HG02943 (cell line): ENCODE results near the gene IFT122.

ENCODE experiments used
- ATAC-seq: cut with Tn5 transposase; IDR thresholded peaks from one replicate; pipeline ENCODE4 v1.9.1; 2021; ENCODE audit warnings: mild to moderate bottlenecking, low read depth, moderate library complexity; ENCODE audit not compliant: unreplicated experiment

IFT122 gene

DNA sequence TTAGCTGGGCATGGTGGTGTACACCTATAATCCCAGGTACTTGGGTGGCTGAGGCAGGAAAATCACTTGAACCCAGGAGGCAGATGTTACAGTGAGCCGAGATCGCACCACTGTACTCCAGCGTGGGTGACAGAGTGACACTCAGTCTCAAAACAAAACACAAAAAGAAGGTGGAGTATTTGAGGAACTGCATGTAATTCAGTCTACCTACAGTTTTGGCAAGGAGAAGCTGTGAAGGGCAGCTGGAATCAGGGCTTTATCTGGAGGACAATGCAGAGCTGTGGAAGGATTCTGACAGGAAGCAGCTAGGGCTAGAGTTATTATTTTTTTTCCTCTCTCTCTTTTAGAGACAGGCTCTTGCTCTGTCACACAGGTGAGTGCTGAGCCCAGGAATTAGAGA, 109.8 kb downstream of the IFT122 start:
- ATAC-seq = no peak

- no peak for ATAC-seq
These were observed 112.4 kb downstream of the IFT122 start for GRCh38 chr3:129552287-129553050.

- no peak for ATAC-seq
These were observed 113.1 kb downstream of the IFT122 start for GRCh38 chr3:129553171-129553570.

- ATAC-seq = no peak
These were observed 113.7 kb downstream of the IFT122 start for GRCh38 chr3:129553719-129554118.

DNA sequence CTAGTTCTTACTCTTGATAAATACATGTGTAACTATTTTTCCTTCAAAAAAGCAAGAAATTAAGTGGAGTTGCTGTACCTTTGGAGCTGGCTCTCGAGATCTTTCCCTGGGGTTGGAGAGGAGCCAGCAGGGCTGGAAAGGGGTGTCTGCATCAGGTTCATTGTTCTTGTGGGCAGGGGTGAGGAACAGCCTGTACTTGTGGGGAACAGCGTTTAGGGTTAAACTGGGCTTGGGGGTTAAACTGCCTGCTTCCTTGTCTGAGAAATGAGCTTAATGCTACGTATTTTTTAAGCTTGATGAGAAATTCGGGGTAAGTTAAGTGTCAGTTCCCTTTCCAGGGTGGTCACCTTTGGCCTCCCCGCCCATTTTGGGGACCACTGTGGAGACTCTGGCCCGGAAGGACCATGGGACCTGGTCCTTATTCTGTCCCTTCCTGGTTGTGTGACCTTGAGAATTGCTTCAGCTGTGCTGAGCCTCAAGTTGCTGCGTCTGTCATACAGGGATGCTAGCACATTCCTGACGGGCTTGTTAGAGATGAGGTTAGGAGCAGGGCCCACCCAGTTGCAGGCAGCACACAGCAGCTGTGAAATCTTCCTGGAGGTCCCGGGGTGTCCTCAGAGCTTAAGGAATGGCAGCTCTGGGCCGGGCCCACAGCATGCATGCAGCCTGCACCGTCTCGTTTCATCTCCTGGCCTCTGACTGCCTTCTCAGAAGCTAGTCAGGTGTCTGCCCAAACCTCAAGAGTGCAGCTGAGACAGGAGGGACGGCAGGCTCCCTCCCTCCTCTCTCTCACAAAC, 114.5 kb downstream of the IFT122 start:
- no peak for ATAC-seq

DNA sequence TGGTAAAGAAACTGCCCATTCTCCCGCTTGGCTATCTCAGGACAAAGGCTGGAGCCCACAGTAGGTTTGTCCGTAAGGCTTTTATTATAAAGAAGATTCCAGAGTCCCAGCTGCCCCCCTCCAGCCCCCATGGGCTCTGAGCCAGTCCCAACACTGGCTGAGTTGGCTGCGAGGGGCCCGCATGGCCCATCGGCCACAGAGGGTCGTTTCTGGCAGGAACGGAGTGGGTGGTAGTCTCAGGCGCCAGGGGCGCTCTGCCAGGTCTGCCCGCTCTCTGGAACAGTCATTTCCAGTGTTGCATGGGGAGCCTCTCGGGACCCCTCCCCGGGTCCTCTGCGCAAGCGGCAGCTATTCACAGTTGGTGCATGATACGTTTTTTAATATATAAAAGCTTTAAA, 115.1 kb downstream of the IFT122 start:
- ATAC-seq = no peak

- no peak for ATAC-seq
These were observed 115.8 kb downstream of the IFT122 start for GRCh38 chr3:129555616-129556357.

- no peak for ATAC-seq
These were observed 116.3 kb downstream of the IFT122 start for GRCh38 chr3:129556358-129556695.

DNA sequence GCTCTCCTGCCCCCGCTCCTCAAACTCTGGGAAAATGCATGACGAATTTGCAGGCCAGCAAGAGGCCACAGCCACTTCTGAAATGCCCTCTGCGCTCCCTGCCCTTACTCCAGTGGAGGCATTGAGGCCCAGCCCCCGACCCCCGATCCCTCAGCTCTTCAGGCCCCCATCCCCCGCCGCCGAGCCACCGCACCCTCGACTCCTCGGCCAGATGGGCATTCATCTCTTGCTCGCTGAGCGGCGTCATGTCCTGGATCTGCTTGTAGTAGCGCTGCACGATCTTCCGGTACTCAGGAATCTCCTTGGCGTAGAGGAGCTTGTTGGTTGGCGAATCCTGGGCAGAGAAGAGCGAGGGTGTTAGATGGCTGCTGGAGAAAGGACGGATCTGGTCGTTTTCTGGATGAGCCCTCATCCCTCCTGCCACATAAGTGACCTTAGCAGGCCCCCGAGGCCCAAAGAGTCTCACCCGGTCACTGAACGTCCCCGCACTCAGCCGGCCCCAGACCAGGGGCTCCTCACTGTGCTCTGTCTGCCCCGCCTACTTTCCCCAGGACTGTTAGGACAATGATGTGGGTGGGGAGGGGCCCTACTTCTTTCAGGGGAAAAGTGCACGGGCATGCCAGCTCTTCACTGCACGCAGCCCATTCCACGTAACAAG, 117.0 kb downstream of the IFT122 start:
- ATAC-seq = no peak

DNA sequence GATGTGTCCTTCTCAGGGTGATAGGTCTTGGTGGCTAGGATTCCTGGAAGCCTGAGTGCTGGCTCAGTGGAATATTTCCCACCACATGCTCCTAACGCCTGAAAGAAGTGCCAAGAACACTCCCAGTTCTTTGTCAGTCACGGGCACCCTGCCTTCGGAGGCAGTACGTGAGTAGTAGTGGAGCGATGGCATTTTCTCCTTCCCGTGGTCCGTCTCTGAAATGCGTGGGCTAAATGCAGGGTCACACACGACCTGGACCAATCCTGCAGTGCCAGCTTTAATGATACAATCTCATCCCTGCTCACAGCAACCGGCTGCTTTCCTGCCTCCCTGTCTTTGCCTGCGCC, 117.5 kb downstream of the IFT122 start:
- ATAC-seq = no peak

DNA sequence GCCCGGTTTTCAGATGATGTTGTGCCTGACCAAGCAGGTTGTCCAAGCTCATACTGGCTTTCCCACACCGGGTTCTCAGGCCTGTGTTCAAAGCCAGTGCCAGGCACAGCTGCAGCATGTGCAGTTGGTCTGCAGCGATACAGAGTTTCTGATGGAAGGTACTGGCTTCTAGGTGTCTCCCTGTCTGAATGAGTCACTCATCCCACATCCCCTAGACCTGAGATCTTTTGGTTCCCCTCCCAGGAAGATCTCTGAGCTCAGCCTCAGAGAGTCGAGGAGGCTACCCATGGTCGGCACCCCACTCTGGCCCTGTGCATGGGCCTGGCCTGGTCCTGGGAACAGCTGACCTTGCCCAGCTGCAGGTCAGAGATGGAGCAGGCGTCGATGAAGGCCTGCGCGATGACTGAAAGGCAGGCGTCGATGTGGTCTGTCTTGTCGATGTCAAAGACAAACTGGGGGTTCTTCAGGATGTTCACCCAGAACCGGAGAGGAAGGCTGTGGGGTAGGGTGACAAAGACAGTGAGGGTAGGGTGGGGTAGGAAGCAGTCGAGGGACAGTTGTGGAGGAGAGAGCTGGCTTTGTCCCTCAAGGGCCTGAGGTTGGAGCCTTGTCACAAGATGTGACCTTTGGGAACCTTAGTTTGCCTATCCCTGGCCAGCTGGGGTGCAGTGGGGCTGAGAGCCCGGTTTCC, 118.2 kb downstream of the IFT122 start:
- ATAC-seq = no peak

GRCh38 chr3:129558772-129559564, 118.9 kb downstream of the IFT122 start:
- no peak for ATAC-seq

GRCh38 chr3:129559565-129560079, 119.6 kb downstream of the IFT122 start:
- no peak for ATAC-seq

GRCh38 chr3:129560269-129560787, 120.3 kb downstream of the IFT122 start:
- ATAC-seq = no peak

DNA sequence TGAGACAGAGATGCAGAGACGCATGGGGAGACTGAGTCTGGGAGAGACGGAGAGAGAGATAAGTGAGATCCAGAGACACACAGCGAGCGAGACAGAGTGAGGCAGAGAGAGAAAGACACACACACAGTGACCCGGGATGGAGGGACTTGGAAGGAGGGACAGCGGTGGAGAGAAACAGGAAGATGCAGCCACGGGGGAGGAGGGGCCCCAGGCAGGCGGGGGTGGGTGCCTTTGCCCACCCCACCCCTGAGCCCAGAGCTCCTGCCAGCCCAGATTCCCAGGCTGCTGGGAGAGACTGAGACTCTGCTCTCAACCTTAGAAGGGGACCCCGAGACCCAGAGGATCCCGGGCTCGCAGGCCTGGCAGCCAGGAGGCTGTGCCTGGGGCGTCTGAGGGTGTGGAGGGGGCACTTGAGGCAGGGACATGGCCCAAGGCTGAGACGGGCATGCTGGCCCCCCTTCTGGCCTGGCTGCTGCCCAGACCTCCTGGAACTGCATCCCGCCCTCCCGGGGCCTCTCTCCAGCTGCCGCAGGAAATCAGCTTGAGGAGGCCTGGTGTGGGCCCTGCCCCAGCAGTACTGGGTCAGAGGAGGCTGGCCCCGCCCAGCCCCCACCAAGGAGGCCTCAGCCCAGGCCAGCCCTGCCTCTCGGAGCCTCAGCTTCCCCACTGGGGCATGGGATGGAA, 121.0 kb downstream of the IFT122 start:
- ATAC-seq = no peak

- ATAC-seq = no peak
These were observed 121.7 kb downstream of the IFT122 start for GRCh38 chr3:129561619-129562248.

DNA sequence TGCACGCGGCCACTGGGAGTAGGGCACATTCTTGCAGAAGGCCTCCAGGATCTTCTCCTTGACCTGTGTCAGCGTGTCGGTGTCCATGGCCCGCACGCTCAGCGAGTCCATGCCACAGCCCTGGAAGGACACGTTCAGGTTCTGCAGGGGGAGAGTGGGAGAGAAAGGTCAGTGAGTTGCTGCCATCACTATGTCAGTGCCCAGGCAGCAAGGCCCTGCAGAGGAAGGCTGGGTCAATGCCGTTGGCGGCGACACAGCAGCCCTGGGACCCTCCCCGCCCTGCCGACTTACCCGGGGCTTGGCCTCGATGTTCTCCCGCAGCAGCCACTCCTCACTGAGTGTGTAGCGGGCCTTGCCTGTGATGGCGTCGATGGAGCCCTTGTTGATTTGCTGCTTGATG, 122.8 kb downstream of the IFT122 start:
- no peak for ATAC-seq

DNA sequence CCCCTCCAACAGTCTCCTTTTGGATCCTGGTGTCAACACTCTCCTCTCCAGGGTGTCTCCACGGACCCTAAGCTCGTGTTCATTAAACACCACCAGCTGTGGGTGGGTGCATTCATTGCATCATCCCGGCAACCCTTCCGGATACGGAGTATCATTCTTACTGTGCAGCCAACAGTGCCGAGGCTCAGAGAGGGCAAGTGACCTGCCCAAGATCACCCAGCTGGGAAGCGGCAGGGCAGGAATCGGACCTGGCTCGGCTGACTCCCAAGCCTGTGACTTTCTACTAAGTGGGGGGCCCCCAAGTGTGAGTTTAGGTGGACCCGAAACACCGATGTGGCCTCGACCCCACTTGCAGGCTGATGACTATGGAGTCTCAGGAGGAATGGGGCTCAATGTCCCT, 123.3 kb downstream of the IFT122 start:
- ATAC-seq = no peak
